Neural crest cell (in vitro differentiated cells): ENCODE measurements around the gene MFSD2A. TPM values are rescaled to one million over a fixed set of nuclear protein-coding genes. Genes with fewer than 3 reads are reported as not detected.
A peak's percentile ranks its signal among the peaks of the same experiment; 100 is the strongest.

ENCODE experiments used
- DNase-seq: peaks from one replicate; pipeline ENCODE4 v3.0.0; 2021; ENCODE audit warnings: low read depth, mixed read lengths, low spot score
- H3K27ac Mint-ChIP-seq: one replicate; pipeline ENCODE4 v1.8.0; 2021; ENCODE audit warnings: mild to moderate bottlenecking, mixed read lengths; ENCODE audit not compliant: unreplicated experiment
- H3K27me3 Mint-ChIP-seq: 2 replicates; pipeline ENCODE4 v1.8.0; 2021; ENCODE audit warnings: low read depth, mild to moderate bottlenecking, mixed read lengths
- H3K36me3 Mint-ChIP-seq: 2 replicates; pipeline ENCODE4 v1.8.0; 2021; ENCODE audit warnings: low read depth, mild to moderate bottlenecking, mixed read lengths
- H3K4me1 Mint-ChIP-seq: 2 replicates; pipeline ENCODE4 v1.8.0; 2021; ENCODE audit warnings: mixed read lengths
- H3K4me3 Mint-ChIP-seq: one replicate; pipeline ENCODE4 v1.8.0; 2021; ENCODE audit warnings: mild to moderate bottlenecking, mixed read lengths
- H3K9me3 Mint-ChIP-seq: 2 replicates; pipeline ENCODE4 v1.8.0; 2021; ENCODE audit warnings: mixed read lengths
- CTCF ChIP-seq: fragments of 200-600 bp; sonication (generic); conservative IDR thresholded peaks from 2 replicates; pipeline ENCODE4 v1.5.0; 2021; ENCODE audit warnings: antibody characterized with exemption, mild to moderate bottlenecking
- total RNA-seq: library from RNA; stranded (reverse); gene quantifications from 2 replicates; pipeline ENCODE4 v1.2.1, GENCODE V29; 2021

The MFSD2A gene
- total RNA-seq, 1 donor from 2014 or later: 20.9 TPM

DNA sequence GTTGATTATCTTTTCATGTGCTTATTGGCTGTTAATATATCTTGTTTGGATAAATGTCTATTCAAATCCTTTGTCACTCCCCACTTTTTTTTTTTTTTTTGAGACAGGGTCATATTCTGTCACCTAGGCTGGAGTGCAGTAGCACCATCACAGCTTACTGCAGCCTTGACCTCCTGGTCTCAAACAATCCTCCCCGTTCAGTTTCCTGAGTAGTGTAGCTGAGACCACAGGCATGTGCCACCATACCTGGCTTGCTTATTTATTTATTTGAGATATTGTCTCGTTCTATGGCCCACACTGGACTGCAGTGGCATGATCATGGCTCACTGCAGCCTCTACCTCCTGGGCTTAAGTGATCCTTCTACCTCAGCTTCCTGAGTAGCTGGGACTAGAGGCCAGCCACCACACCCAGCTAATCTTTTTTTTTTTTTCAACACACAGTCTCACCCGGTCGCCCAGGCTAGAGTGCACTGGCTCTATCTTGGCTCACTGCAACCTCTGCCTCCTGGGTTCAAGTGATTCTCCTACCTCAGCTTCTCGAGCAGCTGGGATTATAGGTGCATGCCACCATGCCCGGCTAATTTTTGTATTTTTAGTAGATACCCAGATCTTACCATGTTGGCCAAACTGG is 39.3 kb upstream of the MFSD2A start:
- H3K27ac Mint-ChIP-seq: no peak overlapping the region
- no peak for DNase-seq
- TF ChIP-seq CTCF: no peak
- peaks cover 2% of the 10 kb centered on the region for H3K9me3 Mint-ChIP-seq
- no peaks in the 10 kb centered on the region for H3K4me1 Mint-ChIP-seq
- peaks cover 2% of the 10 kb centered on the region for H3K27me3 Mint-ChIP-seq
- no peak overlapping the region for H3K4me3 Mint-ChIP-seq
- no peaks in the 10 kb centered on the region for H3K36me3 Mint-ChIP-seq

- Mint-ChIP-seq H3K4me3 (no peak overlapping the region), H3K36me3 (no peaks in the 10 kb centered on the region), H3K27ac (no peak overlapping the region), H3K4me1 (peaks cover 14% of the 10 kb centered on the region), H3K9me3 (no peaks in the 10 kb centered on the region), H3K27me3 (peaks cover 15% of the 10 kb centered on the region)
- no peak for DNase-seq
- TF ChIP-seq CTCF: no peak
Observed at GRCh38 chr1:39917825-39918224, 37.1 kb upstream of the MFSD2A start.

- TF ChIP-seq CTCF: peak; percentile 78
- H3K4me3 Mint-ChIP-seq: no peak overlapping the region
- no peaks in the 10 kb centered on the region for H3K36me3 Mint-ChIP-seq
- H3K9me3 Mint-ChIP-seq: no peaks in the 10 kb centered on the region
- no peak for DNase-seq
- peaks cover 22% of the 10 kb centered on the region for H3K27me3 Mint-ChIP-seq
- H3K4me1 Mint-ChIP-seq: peaks cover 14% of the 10 kb centered on the region
- H3K27ac Mint-ChIP-seq: no peak overlapping the region
Observed at GRCh38 chr1:39919545-39919944, 35.4 kb upstream of the MFSD2A start.

DNA sequence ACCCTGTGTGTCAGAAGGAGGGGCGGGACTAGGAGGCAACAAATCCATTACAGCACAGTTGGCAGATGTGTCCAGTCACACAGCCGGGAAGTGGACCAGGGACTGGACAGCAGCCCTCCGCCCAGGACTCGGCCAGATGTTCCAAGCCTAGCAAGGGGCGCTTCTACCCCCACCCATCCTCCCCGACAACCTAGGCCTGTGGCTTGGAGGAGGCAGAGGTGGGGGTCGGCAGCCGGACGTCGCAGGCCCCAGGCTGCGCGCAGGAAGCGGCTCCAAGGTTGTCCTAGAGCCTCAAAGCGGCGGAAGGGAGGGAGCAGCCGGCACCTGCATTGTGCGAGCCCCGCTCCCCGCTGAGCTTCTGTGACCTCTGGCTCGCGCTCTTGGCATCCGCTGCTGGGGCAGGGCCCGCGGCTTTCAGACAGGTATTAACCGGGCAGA is 32.7 kb upstream of the MFSD2A start:
- H3K27me3 Mint-ChIP-seq: peaks cover 24% of the 10 kb centered on the region
- H3K36me3 Mint-ChIP-seq: no peaks in the 10 kb centered on the region
- DNase-seq: peak; percentile 10
- H3K27ac Mint-ChIP-seq: no peak overlapping the region
- peak overlapping the region; percentile 17 for H3K4me3 Mint-ChIP-seq
- H3K4me1 Mint-ChIP-seq: peaks cover 23% of the 10 kb centered on the region
- no peaks in the 10 kb centered on the region for H3K9me3 Mint-ChIP-seq
- TF ChIP-seq CTCF: no peak

- H3K27me3 Mint-ChIP-seq: peaks cover 21% of the 10 kb centered on the region
- H3K4me3 Mint-ChIP-seq: no peak overlapping the region
- peaks cover 23% of the 10 kb centered on the region for H3K4me1 Mint-ChIP-seq
- no peak overlapping the region for H3K27ac Mint-ChIP-seq
- DNase-seq: no peak
- TF ChIP-seq CTCF: no peak
- H3K36me3 Mint-ChIP-seq: no peaks in the 10 kb centered on the region
- H3K9me3 Mint-ChIP-seq: no peaks in the 10 kb centered on the region
Observed at GRCh38 chr1:39925721-39926342, 29.1 kb upstream of the MFSD2A start.
